Measurements from ENCODE around the gene QKI.

DNA sequence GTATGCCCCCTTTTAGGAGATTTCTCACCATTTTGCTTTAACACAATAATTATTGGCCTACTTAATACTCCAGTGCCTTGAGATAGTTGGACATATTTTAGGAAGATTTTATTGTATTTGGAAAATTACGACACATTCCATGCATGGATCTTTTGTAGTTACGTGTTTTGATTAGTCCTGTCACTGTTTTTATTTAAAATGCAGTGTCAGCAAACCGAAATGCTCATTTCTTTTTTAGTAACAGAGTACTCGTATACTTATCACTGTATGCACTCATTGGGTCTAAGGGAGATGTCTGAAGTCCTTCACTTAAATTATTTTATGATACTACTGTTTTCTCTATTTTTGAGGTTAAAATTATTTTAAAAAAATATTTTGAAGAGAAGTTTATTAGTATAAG lies 153.8 kb downstream of the QKI start:
- no peak for TF ChIP-seq POLR2A (IDR thresholded peaks at IDR 0.05; ENCODE audit: low read depth, low read length)
- TF ChIP-seq POLR2AphosphoS5 (IDR thresholded peaks at IDR 0.05; ENCODE audit: low read depth, low read length) = no peak
- TF ChIP-seq TAF1 (IDR thresholded peaks at IDR 0.05; ENCODE audit: low read depth, low read length) = no peak
- no peak for TF ChIP-seq SPI1 (IDR thresholded peaks at IDR 0.05; ENCODE audit: low read depth, low read length)

Data from GM12891 (cell line).